Heart left ventricle (tissue), 13 donors: Measurements from ENCODE around the gene SMYD1.
A peak's percentile ranks its signal among the peaks of the same experiment; 100 is the strongest.

Source experiments
- CTCF ChIP-seq, 12 donors: fragments of 200-600 bp; sonication (generic) in 4 of 12; IDR thresholded peaks; one replicate each; pipeline versions ENCODE4 v1.5.0 to v1.8.0; 2018 to 2022; ENCODE audit warnings: antibody characterized with exemption in 12 of 12, mild to moderate bottlenecking in 5 of 12
- POLR2A ChIP-seq, 2 donors: fragments of 450-650 bp; IDR thresholded peaks; one replicate each; pipeline ENCODE4 v1.6.1; 2017; ENCODE audit warnings: antibody characterized with exemption in 2 of 2, mild to moderate bottlenecking in 2 of 2, moderate library complexity in 2 of 2
- donor health status: ischemic (EF 13 %, LVEDD 7.1; RV severe dilation, severe dysfunction).
- donor health status: DM: no; HTN: yes; CAD: no.
- donor health status: DM: no; HTN: no; CAD: no.
- donor health status: ischemic (EF 25% LVEDD 6.9; RV normal size, moderate dysfunction).
- donor health status: ischemic (EF 25% LVEDD 5.7; RV mildly dilated, moderate dysfunction).
- donor health status: ischemic (EF 35%, LVEDD 5.7; RV mildly dilated, moderate dysfunction).
- donor health status: nonischemic (EF 11% LVEDD 7.7; RV severe dilation, severe dysfunction).
- donor health status: DM: yes; HTN: yes; CAD: no.
- donor health status: PGD.
- donor health status: ischemic (EF 29% LVEDD 5.4; RV normal size, mild dysfunction).
- donor health status: nonischemic (EF 23%, LVEDD 6.1; RV moderate dilation, normal function).

GRCh38 chr2:88055371-88056128, 12.1 kb upstream of the SMYD1 start, which contains the start of gene KRCC1:
- peak in 4 of 12 donors; percentile 9 to 25 (median 14) for TF ChIP-seq CTCF (IDR thresholded peaks at IDR 0.05)
- peak in 1 of 2 donors; percentile 95 for TF ChIP-seq POLR2A (IDR thresholded peaks at IDR 0.05)
